ENCODE results near the gene NAT16. TPM values are rescaled to one million over a fixed set of nuclear protein-coding genes. Genes with fewer than 3 reads are reported as not detected.
A peak's percentile ranks its signal among the peaks of the same experiment; 100 is the strongest.

The NAT16 gene
- total and polyA plus RNA-seq, 2 of the 13 experiments (the other 11 are each of a cell fraction or from before 2014, with no cell fraction given), result 0.04 TPM; not detected in 1

- in situ Hi-C loops (cut with HindIII; ENCODE audit: extremely low pct_ligation_motif_present, low pct_unique_long_range_greater_than_20kb), result no loop called here
- H3K4me1 ChIP-seq (ENCODE audit: insufficient read depth, low read length), result peaks cover 54% of the 10 kb centered on the region
- peaks cover 16 to 66% of the 10 kb centered on the region in 2 experiments for H3K27me3 ChIP-seq (ENCODE audit: control insufficient read depth in 1 of 2, insufficient read depth in 2 of 2, low read length in 2 of 2)
- H3K4me3 ChIP-seq (replicated peaks in 1 of 3; ENCODE audit: insufficient read depth in 1 of 3, low read depth in 2 of 3, low read length in 3 of 3), result no peak overlapping the region
- H3K9me3 ChIP-seq (ENCODE audit: low read length), result no peaks in the 10 kb centered on the region
- DNase-seq (ENCODE audit: low spot score) (no peak), FAIRE-seq (no peak), ATAC-seq (no peak)
- H3K36me3 ChIP-seq (replicated peaks in 1 of 2; ENCODE audit: control insufficient read depth in 1 of 2, insufficient read depth in 2 of 2, low read length in 2 of 2), result no peaks in the 10 kb centered on the region
- H3K9ac ChIP-seq (ENCODE audit: insufficient read depth, low read depth, low read length), result no peak overlapping the region
- intact Hi-C loops (cut with micrococcal nuclease; ENCODE audit: unreplicated experiment), result no loop called here
- no peak overlapping the region for H2AFZ ChIP-seq (ENCODE audit: low read length)
- H3K27ac ChIP-seq (ENCODE audit: extremely low read length, insufficient read depth, low read length), result no peak overlapping the region
- ChIA-PET CTCF (ENCODE audit: low intra/inter-chr PET ratio, low total read pairs) (no interaction called here), POLR2A (no interaction called here)
- H3K79me2 ChIP-seq (ENCODE audit: insufficient read depth, low read length), result no peaks in the 10 kb centered on the region
- H4K20me1 ChIP-seq (ENCODE audit: insufficient read depth, low read length), result no peaks in the 10 kb centered on the region
- TF ChIP-seq, protein P1, sequence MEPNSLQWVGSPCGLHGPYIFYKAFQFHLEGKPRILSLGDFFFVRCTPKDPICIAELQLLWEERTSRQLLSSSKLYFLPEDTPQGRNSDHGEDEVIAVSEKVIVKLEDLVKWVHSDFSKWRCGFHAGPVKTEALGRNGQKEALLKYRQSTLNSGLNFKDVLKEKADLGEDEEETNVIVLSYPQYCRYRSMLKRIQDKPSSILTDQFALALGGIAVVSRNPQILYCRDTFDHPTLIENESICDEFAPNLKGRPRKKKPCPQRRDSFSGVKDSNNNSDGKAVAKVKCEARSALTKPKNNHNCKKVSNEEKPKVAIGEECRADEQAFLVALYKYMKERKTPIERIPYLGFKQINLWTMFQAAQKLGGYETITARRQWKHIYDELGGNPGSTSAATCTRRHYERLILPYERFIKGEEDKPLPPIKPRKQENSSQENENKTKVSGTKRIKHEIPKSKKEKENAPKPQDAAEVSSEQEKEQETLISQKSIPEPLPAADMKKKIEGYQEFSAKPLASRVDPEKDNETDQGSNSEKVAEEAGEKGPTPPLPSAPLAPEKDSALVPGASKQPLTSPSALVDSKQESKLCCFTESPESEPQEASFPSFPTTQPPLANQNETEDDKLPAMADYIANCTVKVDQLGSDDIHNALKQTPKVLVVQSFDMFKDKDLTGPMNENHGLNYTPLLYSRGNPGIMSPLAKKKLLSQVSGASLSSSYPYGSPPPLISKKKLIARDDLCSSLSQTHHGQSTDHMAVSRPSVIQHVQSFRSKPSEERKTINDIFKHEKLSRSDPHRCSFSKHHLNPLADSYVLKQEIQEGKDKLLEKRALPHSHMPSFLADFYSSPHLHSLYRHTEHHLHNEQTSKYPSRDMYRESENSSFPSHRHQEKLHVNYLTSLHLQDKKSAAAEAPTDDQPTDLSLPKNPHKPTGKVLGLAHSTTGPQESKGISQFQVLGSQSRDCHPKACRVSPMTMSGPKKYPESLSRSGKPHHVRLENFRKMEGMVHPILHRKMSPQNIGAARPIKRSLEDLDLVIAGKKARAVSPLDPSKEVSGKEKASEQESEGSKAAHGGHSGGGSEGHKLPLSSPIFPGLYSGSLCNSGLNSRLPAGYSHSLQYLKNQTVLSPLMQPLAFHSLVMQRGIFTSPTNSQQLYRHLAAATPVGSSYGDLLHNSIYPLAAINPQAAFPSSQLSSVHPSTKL (CRISPR knock-in tag; IDR thresholded peaks at IDR 0.05), result no peak
- TF ChIP-seq HOXD1 (CRISPR knock-in tag; IDR thresholded peaks at IDR 0.05) (no peak), RFX5 (IDR thresholded peaks at IDR 0.05; ENCODE audit: low read depth, low read length) (peak; percentile 46; the same call in 1 of the 2 replicates)
- WGBS (ENCODE audit: low lambda C conversion rate), result 47% methylated on average over 2 of the region's 2 CpGs
- no peak overlapping the region for H3K4me2 ChIP-seq (ENCODE audit: low read depth, low read length)
- BruUV-seq (replicated peaks), result no TSS peak
Measured at GRCh38 chr7:101177644-101178043, 2.4 kb downstream of the NAT16 start.

GRCh38 chr7:101175664-101176063 lies 4.4 kb downstream of the NAT16 start:
- intact Hi-C loops (cut with micrococcal nuclease; ENCODE audit: unreplicated experiment), result no loop called here
- Histone ChIP-seq H3K36me3 (replicated peaks in 1 of 2; ENCODE audit: control insufficient read depth in 1 of 2, insufficient read depth in 2 of 2, low read length in 2 of 2) (no peaks in the 10 kb centered on the region), H3K4me1 (ENCODE audit: insufficient read depth, low read length) (peaks cover 51% of the 10 kb centered on the region), H4K20me1 (ENCODE audit: insufficient read depth, low read length) (no peaks in the 10 kb centered on the region), H3K9ac (ENCODE audit: insufficient read depth, low read depth, low read length) (no peak overlapping the region), H3K27me3 (ENCODE audit: control insufficient read depth in 1 of 2, insufficient read depth in 2 of 2, low read length in 2 of 2) (peaks cover 20 to 80% of the 10 kb centered on the region in 2 experiments), H3K4me2 (ENCODE audit: low read depth, low read length) (no peak overlapping the region), H3K4me3 (replicated peaks in 1 of 3; ENCODE audit: insufficient read depth in 1 of 3, low read depth in 2 of 3, low read length in 3 of 3) (no peak overlapping the region), H3K9me3 (ENCODE audit: low read length) (no peaks in the 10 kb centered on the region), H2AFZ (ENCODE audit: low read length) (no peak overlapping the region), H3K79me2 (ENCODE audit: insufficient read depth, low read length) (no peaks in the 10 kb centered on the region), H3K27ac (ENCODE audit: extremely low read length, insufficient read depth, low read length) (no peak overlapping the region)
- ChIA-PET POLR2A (no interaction called here), CTCF (ENCODE audit: low intra/inter-chr PET ratio, low total read pairs) (no interaction called here)
- in situ Hi-C loops (cut with HindIII; ENCODE audit: extremely low pct_ligation_motif_present, low pct_unique_long_range_greater_than_20kb), result no loop called here
- FAIRE-seq (no peak), ATAC-seq (no peak), DNase-seq (ENCODE audit: low spot score) (no peak)
- BruUV-seq (replicated peaks), result no TSS peak
- WGBS (ENCODE audit: low lambda C conversion rate), result 0% methylated on average over 3 of the region's 3 CpGs
- TF ChIP-seq ZNF879 (CRISPR knock-in tag; IDR thresholded peaks at IDR 0.05) (no peak), CHD4 (IDR thresholded peaks at IDR 0.05; ENCODE audit: borderline replicate concordance, low read length) (no peak), CCAR2 (optimal IDR thresholded peaks at IDR 0.05; ENCODE audit: low read depth, low read length) (no peak), SMARCE1 (IDR thresholded peaks at IDR 0.05; ENCODE audit: borderline replicate concordance) (no peak), ZNF17 (CRISPR knock-in tag; IDR thresholded peaks at IDR 0.05) (no peak), SMARCC2 (IDR thresholded peaks at IDR 0.05) (no peak), ZMYM4 (CRISPR knock-in tag; IDR thresholded peaks at IDR 0.05) (no peak), UBTF (CRISPR knock-in tag; IDR thresholded peaks at IDR 0.05) (no peak), ZNF33A (CRISPR knock-in tag; IDR thresholded peaks at IDR 0.05; ENCODE audit: borderline replicate concordance) (no peak), NR1H2 (CRISPR knock-in tag; IDR thresholded peaks at IDR 0.05; ENCODE audit: borderline replicate concordance, low read depth) (no peak), AGO2 (optimal IDR thresholded peaks at IDR 0.05; ENCODE audit: low read depth, low read length) (no peak), ZNF367 (CRISPR knock-in tag; IDR thresholded peaks at IDR 0.05; ENCODE audit: borderline replicate concordance) (no peak)
